Astrocyte (in vitro differentiated cells and primary cell): ENCODE results near the gene PSMB9.

ENCODE experiments used
- CTCF ChIP-seq: IDR thresholded peaks from 2 replicates; pipeline ENCODE4 v1.5.1; 2011; ENCODE audit warnings: low read depth, mild to moderate bottlenecking, inconsistent platforms, low read length, moderate library complexity; ENCODE audit not compliant: insufficient read depth
- EZH2 ChIP-seq: IDR thresholded peaks from 2 replicates; pipeline ENCODE4 v1.6.1; 2012; ENCODE audit warnings: mild to moderate bottlenecking, low read length, inconsistent platforms; ENCODE audit not compliant: insufficient read depth

GRCh38 chr6:32903952-32904351 lies 50.0 kb downstream of the PSMB9 start:
- TF ChIP-seq CTCF = no peak
- TF ChIP-seq EZH2 = no peak
